Stimulated activated CD8-positive, alpha-beta memory T cell treated with anti-CD3 and anti-CD28 coated beads, Interleukin-15, amount 100 ng/mL, for 4 hours (primary cell): ENCODE data around the gene B4GALNT2.
"Not testable (repeated sequence)": the region's sequence is repeated elsewhere in the genome, so short reads cannot be mapped to it uniquely, and the experiment has no call there.

Experiments used
- DNase-seq, 2 donors: peaks; one replicate each; pipeline ENCODE4 v3.0.0-alpha.2; 2020; ENCODE audit warnings: low read depth in 2 of 2

Gene B4GALNT2, protein sequence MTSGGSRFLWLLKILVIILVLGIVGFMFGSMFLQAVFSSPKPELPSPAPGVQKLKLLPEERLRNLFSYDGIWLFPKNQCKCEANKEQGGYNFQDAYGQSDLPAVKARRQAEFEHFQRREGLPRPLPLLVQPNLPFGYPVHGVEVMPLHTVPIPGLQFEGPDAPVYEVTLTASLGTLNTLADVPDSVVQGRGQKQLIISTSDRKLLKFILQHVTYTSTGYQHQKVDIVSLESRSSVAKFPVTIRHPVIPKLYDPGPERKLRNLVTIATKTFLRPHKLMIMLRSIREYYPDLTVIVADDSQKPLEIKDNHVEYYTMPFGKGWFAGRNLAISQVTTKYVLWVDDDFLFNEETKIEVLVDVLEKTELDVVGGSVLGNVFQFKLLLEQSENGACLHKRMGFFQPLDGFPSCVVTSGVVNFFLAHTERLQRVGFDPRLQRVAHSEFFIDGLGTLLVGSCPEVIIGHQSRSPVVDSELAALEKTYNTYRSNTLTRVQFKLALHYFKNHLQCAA

DNA sequence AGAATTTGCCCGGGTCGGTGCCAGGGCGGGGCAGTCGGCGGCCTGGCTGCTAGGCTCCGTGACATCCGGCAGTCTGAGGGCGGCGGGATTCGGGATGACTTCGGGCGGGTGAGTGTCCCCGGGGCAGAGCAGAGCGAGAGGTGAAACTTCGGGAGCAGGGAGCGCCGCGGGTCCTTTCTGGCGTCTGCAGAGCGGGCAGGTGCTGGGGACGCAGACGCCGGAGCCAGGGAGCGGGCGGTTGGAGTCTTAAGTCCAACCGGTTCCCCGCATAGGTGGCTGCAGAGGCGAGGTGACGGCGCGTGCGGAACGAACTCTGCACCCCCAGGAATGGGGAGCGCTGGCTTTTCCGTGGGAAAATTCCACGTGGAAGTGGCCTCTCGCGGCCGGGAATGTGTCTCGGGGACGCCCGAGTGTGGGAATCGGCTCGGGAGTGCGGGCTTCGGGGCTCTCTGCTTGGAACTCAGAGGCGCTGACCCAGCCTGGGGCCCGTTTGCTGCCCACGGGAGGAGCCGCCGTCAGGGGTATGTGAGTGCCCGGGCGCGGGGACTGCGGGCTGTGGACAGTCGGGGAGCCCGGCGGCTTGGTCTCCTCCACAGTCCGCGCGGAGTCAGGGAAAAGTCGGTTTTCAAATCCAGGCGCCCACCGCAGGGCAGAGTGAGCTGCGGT is at the start of gene B4GALNT2:
B4GALNT2 (plus strand) TSS at position 71 of the 666 bp plus-strand sequence; CDS start at position 95, 24 bp downstream.
- DNase-seq: no peak

GRCh38 chr17:49085046-49085445 is 47.5 kb upstream of the B4GALNT2 start:
- DNase-seq: not testable (repeated sequence)

DNA sequence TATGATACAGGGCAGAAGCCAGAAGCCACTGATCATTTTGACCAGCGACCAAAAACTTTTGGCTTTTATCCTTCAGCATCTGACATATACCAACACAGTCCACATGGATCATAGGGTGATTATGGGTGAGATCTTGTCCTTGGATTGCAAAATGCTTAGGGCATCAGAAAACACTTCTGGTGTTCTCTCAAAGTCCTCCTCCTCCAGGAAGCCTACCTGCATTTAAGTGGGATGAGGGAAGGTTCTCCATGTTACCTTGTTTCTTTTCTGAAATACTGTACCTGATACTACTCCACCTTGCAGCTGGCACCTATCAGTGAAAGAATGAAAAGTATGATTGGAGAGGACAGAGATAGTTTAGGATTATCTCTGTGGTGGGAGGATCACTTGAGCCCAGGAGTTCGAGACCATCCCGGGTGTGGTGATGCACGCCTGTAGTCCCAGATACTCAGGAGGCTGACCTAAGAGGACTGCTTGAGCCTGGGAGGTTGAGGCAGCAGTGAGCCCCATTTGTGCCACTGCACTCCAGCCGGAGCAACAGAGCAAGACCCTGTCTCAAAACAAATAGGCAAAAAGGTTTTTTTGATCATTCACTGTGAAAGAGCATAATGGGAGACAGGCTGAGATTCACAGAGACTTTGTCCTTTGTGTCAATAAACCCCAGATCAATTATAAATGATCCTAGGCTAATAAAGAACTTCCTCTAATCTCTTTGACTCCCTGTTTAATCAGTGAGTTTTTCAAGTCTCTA is 46.8 kb upstream of the B4GALNT2 start:
- no peak for DNase-seq

DNA sequence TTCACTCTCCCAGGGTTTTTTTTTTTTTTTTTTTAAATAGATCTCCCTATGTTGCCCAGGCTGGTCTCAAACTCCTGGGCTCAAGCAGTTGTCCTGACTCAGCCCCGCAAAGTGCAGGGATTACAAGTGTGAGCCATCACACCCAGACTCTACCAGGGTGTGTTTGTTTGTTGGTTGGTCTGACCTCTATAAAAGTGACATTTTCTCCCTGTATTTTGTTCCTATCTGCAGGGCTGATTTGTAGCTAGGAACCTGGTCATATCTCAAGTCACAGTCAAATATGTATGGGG is 46.3 kb upstream of the B4GALNT2 start:
- DNase-seq: no peak

- no peak for DNase-seq
Measured at GRCh38 chr17:49086649-49087048, 45.9 kb upstream of the B4GALNT2 start.

GRCh38 chr17:49089094-49089493 is 43.5 kb upstream of the B4GALNT2 start:
- DNase-seq: no peak

- no peak for DNase-seq
Measured at GRCh38 chr17:49090878-49091594, 41.5 kb upstream of the B4GALNT2 start.

GRCh38 chr17:49093131-49093530 is 39.4 kb upstream of the B4GALNT2 start:
- no peak for DNase-seq

DNA sequence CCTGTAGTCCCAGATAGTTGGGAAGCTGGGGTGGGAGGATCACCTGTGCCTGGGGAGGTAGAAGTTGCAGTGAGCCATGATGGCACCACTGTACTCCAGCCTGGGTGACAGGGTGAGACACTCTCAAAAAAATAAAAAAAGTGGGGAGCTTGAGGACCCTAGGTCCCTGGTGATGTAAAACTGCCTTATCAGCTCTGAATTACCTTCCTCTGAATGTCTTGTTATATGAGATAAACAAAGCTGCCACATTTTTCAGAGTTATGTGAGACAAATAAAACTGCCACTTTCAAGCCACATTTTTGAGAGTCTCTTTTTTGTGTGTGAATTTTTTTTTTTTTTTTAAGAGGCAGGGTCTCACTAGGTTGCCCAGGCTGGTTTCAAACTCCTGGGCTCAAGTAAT is 32.0 kb upstream of the B4GALNT2 start:
- no peak for DNase-seq

DNA sequence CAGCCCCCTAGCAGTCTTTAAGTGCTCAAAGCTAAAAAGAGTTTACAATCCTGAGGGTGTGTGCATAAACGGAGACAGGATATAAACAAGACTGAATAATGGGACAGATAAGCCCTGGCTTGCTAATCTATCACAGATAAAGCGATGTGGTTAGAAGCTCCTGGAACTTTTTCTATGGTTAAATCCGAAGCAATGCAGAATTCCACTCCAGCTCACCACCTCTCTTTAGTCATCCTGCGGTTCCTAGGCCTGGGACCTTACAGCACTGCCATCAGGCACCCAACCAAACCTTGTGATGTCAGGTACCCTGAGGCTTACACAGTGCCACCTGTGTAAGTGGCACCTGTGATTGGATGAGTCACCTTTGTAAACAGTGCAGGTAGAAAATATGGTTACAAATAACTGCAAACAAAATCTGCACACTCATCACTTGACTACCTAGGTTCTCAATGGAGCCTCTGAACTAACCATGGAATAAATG is 31.5 kb upstream of the B4GALNT2 start:
- DNase-seq: no peak

DNA sequence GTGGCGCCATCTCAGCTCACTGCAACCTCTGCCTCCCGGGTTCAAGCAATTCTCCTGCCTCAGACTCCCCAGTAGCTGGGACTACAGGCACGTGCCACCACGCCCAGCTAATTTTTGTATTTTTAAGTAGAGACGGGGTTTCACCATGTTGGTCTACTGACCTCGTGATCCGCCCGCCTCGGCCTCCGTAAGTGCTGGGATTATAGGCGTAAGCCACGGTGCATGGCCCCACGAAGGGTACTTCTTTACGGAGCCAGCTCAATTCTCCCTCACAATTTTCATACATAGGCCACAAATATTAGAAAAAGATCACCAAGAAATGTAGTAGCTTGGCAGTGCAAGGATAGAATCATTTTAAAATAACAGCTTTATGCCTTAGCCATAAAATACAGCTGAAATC is 29.2 kb upstream of the B4GALNT2 start:
- not testable (repeated sequence) for DNase-seq

DNA sequence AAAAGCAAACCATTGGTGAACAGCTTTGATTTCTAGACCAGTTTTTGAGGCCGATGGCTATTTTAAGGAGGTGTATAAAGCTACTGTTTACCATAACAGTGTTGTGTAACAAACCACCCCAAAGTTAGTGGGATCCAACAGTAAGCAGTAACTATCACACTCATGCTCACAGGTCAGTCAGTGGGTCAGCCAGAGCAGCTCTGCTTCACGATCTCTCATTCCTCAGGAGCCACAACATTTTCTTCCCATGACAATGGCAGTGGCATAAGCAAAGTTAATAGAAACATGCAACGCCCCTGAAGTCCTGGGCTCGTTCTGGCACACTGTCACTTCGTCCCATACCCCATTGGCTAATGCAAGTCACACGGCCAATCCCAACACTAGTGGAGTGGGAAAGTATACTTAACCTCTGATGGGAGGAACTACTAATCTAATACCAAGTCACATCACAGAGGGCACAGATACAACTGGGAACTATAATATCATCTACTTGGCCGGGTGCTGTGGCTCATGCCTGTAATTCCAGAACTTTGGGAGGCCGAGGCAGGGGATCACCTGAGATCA is 28.0 kb upstream of the B4GALNT2 start:
- DNase-seq: no peak

- no peak for DNase-seq
Measured at GRCh38 chr17:49106321-49107210, 26.0 kb upstream of the B4GALNT2 start.

GRCh38 chr17:49107211-49107557 is 25.4 kb upstream of the B4GALNT2 start:
- no peak for DNase-seq

- no peak for DNase-seq
Measured at GRCh38 chr17:49108318-49108717, 24.3 kb upstream of the B4GALNT2 start.

DNA sequence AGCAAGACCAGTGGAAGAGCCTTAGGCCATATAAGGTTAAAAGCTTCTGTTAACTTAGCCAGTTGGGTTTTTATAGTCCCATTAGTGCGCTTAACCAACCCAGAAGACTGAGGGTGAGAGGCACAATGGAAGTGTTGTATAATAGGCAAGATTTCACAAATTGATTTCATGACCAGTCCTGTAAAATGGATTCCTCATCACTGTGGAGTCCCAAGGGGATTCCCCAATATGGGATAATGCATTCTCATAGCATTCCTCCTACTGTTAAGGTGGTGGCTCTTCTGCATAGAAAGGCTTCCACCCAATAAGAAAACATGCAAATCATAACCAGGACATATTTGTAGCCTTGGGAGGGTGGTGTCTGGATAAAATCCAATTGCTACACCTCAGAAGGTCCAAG is 22.1 kb upstream of the B4GALNT2 start:
- no peak for DNase-seq

DNA sequence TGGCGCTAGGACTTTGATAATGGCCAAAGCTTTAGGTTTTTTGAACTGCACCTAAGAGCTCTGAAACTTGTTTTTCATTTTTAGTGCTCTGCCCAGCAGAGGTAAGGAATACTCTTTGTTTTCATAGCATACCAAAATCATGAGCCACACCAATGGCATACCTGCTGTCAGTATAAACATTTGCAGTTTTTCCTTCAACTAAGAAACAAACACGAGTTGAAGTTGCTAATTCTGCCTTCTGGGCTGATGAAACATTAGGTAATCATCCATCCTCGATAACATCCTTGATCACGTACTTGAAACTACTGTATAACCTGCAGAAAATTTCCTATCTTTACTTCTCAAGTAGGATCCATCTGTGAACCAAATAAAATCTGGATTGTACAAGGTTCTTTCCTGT is 20.6 kb upstream of the B4GALNT2 start:
- no peak for DNase-seq

GRCh38 chr17:49112936-49113335 is 19.6 kb upstream of the B4GALNT2 start:
- no peak for DNase-seq

- no peak for DNase-seq
Measured at GRCh38 chr17:49114703-49115102, 17.9 kb upstream of the B4GALNT2 start.

- no peak for DNase-seq
Measured at GRCh38 chr17:49117587-49118230, 14.9 kb upstream of the B4GALNT2 start.
